Panc1 (cell line): ENCODE data around the gene PAH.

Experiments used
- TF ChIP-seq, protein P1 (sequence below): fragments of 450-650 bp; IDR thresholded peaks from 2 replicates; pipeline ENCODE4 v1.5.1; 2017; ENCODE audit warnings: mild to moderate bottlenecking
- TF ChIP-seq, protein P2 (sequence below), 2 experiments: IDR thresholded peaks; 2 replicates each; pipeline ENCODE4 v1.6.1; 2011 to 2012; ENCODE audit warnings: low read depth in 2 of 2, control low read depth in 1 of 2, low read length in 1 of 2, mild to moderate bottlenecking in 1 of 2, moderate library complexity in 1 of 2; ENCODE audit not compliant: insufficient read depth in 1 of 2

DNA sequence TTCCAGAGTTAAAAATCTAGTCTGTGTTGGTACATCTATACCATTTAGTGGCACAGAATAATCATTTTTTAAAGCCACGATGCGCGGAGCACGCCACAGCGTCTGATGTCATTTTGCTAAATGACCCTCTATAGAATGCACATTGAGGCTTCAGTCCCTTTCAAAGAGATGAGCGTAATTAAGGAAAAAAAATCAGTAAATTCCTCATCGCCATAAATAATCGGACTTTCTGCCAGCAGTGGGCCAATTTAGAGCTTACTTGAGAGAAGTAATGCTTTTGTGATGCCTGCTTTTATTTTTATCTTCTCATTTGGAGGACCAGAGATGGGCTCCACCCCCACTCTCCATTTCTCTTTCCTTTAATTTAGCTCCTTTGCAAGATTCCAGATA, 44.4 kb upstream of the PAH start:
- TF ChIP-seq, protein P1, sequence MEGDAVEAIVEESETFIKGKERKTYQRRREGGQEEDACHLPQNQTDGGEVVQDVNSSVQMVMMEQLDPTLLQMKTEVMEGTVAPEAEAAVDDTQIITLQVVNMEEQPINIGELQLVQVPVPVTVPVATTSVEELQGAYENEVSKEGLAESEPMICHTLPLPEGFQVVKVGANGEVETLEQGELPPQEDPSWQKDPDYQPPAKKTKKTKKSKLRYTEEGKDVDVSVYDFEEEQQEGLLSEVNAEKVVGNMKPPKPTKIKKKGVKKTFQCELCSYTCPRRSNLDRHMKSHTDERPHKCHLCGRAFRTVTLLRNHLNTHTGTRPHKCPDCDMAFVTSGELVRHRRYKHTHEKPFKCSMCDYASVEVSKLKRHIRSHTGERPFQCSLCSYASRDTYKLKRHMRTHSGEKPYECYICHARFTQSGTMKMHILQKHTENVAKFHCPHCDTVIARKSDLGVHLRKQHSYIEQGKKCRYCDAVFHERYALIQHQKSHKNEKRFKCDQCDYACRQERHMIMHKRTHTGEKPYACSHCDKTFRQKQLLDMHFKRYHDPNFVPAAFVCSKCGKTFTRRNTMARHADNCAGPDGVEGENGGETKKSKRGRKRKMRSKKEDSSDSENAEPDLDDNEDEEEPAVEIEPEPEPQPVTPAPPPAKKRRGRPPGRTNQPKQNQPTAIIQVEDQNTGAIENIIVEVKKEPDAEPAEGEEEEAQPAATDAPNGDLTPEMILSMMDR, result no peak
- TF ChIP-seq, protein P2, sequence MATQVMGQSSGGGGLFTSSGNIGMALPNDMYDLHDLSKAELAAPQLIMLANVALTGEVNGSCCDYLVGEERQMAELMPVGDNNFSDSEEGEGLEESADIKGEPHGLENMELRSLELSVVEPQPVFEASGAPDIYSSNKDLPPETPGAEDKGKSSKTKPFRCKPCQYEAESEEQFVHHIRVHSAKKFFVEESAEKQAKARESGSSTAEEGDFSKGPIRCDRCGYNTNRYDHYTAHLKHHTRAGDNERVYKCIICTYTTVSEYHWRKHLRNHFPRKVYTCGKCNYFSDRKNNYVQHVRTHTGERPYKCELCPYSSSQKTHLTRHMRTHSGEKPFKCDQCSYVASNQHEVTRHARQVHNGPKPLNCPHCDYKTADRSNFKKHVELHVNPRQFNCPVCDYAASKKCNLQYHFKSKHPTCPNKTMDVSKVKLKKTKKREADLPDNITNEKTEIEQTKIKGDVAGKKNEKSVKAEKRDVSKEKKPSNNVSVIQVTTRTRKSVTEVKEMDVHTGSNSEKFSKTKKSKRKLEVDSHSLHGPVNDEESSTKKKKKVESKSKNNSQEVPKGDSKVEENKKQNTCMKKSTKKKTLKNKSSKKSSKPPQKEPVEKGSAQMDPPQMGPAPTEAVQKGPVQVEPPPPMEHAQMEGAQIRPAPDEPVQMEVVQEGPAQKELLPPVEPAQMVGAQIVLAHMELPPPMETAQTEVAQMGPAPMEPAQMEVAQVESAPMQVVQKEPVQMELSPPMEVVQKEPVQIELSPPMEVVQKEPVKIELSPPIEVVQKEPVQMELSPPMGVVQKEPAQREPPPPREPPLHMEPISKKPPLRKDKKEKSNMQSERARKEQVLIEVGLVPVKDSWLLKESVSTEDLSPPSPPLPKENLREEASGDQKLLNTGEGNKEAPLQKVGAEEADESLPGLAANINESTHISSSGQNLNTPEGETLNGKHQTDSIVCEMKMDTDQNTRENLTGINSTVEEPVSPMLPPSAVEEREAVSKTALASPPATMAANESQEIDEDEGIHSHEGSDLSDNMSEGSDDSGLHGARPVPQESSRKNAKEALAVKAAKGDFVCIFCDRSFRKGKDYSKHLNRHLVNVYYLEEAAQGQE (IDR thresholded peaks at IDR 0.05; ENCODE audit: insufficient read depth in 1 of 2, low read depth in 2 of 2, low read length in 1 of 2), result no peak
